Panc1 (cell line): Measurements from ENCODE around the gene NKAIN2. TPM values are rescaled to one million over a fixed set of nuclear protein-coding genes. Genes with fewer than 3 reads are reported as not detected.
"Not testable (repeated sequence)": the region's sequence is repeated elsewhere in the genome, so short reads cannot be mapped to it uniquely, and the experiment has no call there.

Experiments used
- ATAC-seq: fragments of 200-7000 bp; cut with Tn5 transposase; 2 replicates; pipeline ENCODE4 v1.9.1; 2020; ENCODE audit warnings: mild to moderate bottlenecking, moderate library complexity
- BruUV-seq: library from RNA; stranded (reverse); fragments of 400-500 nt; replicated peaks from 2 replicates; lab custom pipeline; 2021; lab: Mats Ljungman, UMichigan
- CTCF ChIA-PET: fragments of 300-600 bp; sonication (Branson Sonifier 250); formaldehyde crosslinking; loops from one replicate; lab custom pipeline; 2022; ENCODE audit warnings: antibody characterized with exemption; lab: Charles Lee
- POLR2A ChIA-PET: fragments of 300-600 bp; sonication (Branson Sonifier 250); formaldehyde crosslinking; loops from one replicate; lab custom pipeline; 2022; ENCODE audit warnings: antibody characterized with exemption; lab: Charles Lee
- DNase-seq: peaks from one replicate; pipeline ENCODE4 v3.0.0-alpha.2; 2010; ENCODE audit warnings: low read depth, low spot score
- H3K27ac ChIP-seq: 2 replicates; pipeline ENCODE4 v1.5.1; 2011; ENCODE audit warnings: mild to moderate bottlenecking, low read length, inconsistent platforms
- H3K27me3 ChIP-seq: fragments of 200-500 bp; sonication (Bioruptor generic); 2 replicates; pipeline ENCODE4 v1.6.0; 2014; ENCODE audit warnings: low read length, inconsistent platforms; ENCODE audit not compliant: control insufficient read depth, insufficient read depth
- H3K36me3 ChIP-seq: fragments of 200-500 bp; sonication (Bioruptor generic); 2 replicates; pipeline ENCODE4 v1.5.1; 2014; ENCODE audit warnings: inconsistent platforms, mild to moderate bottlenecking, low read length, moderate library complexity; ENCODE audit not compliant: control insufficient read depth, insufficient read depth
- H3K4me1 ChIP-seq: 2 replicates; pipeline ENCODE4 v1.5.1; 2011; ENCODE audit warnings: inconsistent platforms, mild to moderate bottlenecking, low read length, moderate library complexity; ENCODE audit not compliant: control insufficient read depth, insufficient read depth
- H3K4me3 ChIP-seq, 2 experiments: 2 replicates each; pipeline ENCODE4 v1.5.1; 2011 to 2012; ENCODE audit warnings: low read depth in 2 of 2, low read length in 2 of 2, mild to moderate bottlenecking in 2 of 2, inconsistent platforms in 1 of 2, moderate library complexity in 1 of 2
- H3K9me3 ChIP-seq: fragments of 200-500 bp; sonication (Bioruptor generic); 2 replicates; pipeline ENCODE4 v1.5.1; 2014; ENCODE audit warnings: low read depth, mild to moderate bottlenecking, inconsistent platforms, low read length, moderate library complexity; ENCODE audit not compliant: control insufficient read depth, insufficient read depth
- POLR2AphosphoS5 ChIP-seq: IDR thresholded peaks from 2 replicates; pipeline ENCODE4 v1.6.1; 2012; ENCODE audit warnings: mild to moderate bottlenecking, low read depth, low read length, moderate library complexity
- SIN3A ChIP-seq: IDR thresholded peaks from 2 replicates; pipeline ENCODE4 v1.6.1; 2012; ENCODE audit warnings: low read depth, mild to moderate bottlenecking, low read length, moderate library complexity, borderline replicate concordance; ENCODE audit not compliant: insufficient read depth
- TCF7L2 ChIP-seq: IDR thresholded peaks from 2 replicates; pipeline ENCODE4 v1.6.1; 2011; ENCODE audit warnings: mild to moderate bottlenecking, low read depth, low read length, inconsistent platforms
- in situ Hi-C: cut with HindIII; loops from 2 replicates; pipeline ENCODE4 v1.10.0; 2016; ENCODE audit warnings: low sequenced_read_pairs, low pct_unique_long_range_greater_than_20kb
- intact Hi-C: fragments of 100-400 bp; cut with micrococcal nuclease; formaldehyde crosslinking; loops from one replicate; pipeline ENCODE4 v1.10.0; 2022; ENCODE audit not compliant: unreplicated experiment
- total RNA-seq: library from RNA; stranded (reverse); gene quantifications from one replicate; pipeline ENCODE4 v1.2.1, GENCODE V29; 2021; ENCODE audit not compliant: unreplicated experiment
- TF ChIP-seq, protein P1 (sequence below), 2 experiments: IDR thresholded peaks; 2 replicates each; pipeline ENCODE4 v1.6.1; 2011 to 2012; ENCODE audit warnings: low read depth in 2 of 2, control low read depth in 1 of 2, low read length in 1 of 2, mild to moderate bottlenecking in 1 of 2, moderate library complexity in 1 of 2; ENCODE audit not compliant: insufficient read depth in 1 of 2
- TF ChIP-seq, protein P2 (sequence below): fragments of 450-650 bp; IDR thresholded peaks from 2 replicates; pipeline ENCODE4 v1.5.1; 2017; ENCODE audit warnings: mild to moderate bottlenecking

The NKAIN2 gene
- total RNA-seq, 1 experiment from 2014 or later, result 2.6 TPM

DNA sequence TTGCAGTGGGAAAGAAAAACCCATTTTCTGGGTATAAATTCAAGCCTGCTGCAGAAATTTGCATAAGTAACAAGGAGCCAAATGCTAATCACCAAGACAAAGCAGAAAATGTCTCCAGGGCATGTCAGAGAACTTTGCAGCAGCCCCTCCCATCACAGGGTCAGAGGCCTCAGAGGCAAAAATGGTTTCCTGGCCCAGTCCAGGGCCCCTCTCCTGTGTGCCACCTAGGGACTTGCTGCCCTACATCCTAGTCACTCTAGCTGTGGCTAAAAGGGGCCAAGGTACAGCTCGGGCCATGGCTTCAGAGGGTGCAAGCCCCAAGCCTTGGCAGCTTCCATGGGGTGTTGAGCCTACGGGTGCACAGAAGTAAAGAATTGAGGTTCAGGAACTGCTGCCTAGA, 497.2 kb downstream of the NKAIN2 start:
- H3K36me3 ChIP-seq, POLR2A ChIA-PET, BruUV-seq, H3K4me1 ChIP-seq, intact Hi-C loops, DNase-seq, ATAC-seq, CTCF ChIA-PET, H3K27ac ChIP-seq, H3K4me3 ChIP-seq, H3K27me3 ChIP-seq, H3K9me3 ChIP-seq, in situ Hi-C loops: not testable (repeated sequence)

DNA sequence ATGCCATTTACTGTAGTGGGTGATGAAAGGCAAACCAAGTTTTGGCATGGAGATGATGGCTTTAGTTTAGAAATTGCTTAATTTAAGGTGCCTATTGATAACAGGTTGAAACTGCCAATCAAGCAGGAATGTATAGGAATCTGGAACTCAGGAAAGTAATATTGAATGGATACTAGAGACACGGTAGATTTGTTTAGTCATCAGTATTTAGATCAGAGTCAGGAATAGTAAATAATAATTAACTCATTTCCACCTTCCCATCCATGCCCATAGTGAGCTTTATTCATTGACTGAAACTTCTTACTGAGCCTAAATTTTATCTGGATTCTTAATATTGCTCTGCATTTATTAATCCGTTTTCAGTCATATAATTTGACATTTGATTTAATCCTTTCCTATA, 500.3 kb downstream of the NKAIN2 start:
- Histone ChIP-seq H3K4me3 (no peak overlapping the region), H3K27me3 (no peaks in the 10 kb centered on the region), H3K27ac (no peak overlapping the region), H3K36me3 (no peaks in the 10 kb centered on the region), H3K4me1 (no peaks in the 10 kb centered on the region), H3K9me3 (peaks cover 6% of the 10 kb centered on the region; the same call in 1 of the 2 replicates)
- DNase-seq (no peak), ATAC-seq (no peak)
- BruUV-seq, result no TSS peak
- in situ Hi-C loops, result no loop called here
- intact Hi-C loops, result no loop called here
- TF ChIP-seq, protein P1, sequence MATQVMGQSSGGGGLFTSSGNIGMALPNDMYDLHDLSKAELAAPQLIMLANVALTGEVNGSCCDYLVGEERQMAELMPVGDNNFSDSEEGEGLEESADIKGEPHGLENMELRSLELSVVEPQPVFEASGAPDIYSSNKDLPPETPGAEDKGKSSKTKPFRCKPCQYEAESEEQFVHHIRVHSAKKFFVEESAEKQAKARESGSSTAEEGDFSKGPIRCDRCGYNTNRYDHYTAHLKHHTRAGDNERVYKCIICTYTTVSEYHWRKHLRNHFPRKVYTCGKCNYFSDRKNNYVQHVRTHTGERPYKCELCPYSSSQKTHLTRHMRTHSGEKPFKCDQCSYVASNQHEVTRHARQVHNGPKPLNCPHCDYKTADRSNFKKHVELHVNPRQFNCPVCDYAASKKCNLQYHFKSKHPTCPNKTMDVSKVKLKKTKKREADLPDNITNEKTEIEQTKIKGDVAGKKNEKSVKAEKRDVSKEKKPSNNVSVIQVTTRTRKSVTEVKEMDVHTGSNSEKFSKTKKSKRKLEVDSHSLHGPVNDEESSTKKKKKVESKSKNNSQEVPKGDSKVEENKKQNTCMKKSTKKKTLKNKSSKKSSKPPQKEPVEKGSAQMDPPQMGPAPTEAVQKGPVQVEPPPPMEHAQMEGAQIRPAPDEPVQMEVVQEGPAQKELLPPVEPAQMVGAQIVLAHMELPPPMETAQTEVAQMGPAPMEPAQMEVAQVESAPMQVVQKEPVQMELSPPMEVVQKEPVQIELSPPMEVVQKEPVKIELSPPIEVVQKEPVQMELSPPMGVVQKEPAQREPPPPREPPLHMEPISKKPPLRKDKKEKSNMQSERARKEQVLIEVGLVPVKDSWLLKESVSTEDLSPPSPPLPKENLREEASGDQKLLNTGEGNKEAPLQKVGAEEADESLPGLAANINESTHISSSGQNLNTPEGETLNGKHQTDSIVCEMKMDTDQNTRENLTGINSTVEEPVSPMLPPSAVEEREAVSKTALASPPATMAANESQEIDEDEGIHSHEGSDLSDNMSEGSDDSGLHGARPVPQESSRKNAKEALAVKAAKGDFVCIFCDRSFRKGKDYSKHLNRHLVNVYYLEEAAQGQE (IDR thresholded peaks at IDR 0.05; ENCODE audit: insufficient read depth in 1 of 2, low read depth in 2 of 2, low read length in 1 of 2), result no peak
- TF ChIP-seq POLR2AphosphoS5, result no peak
- TF ChIP-seq TCF7L2, result no peak
- TF ChIP-seq, protein P2, sequence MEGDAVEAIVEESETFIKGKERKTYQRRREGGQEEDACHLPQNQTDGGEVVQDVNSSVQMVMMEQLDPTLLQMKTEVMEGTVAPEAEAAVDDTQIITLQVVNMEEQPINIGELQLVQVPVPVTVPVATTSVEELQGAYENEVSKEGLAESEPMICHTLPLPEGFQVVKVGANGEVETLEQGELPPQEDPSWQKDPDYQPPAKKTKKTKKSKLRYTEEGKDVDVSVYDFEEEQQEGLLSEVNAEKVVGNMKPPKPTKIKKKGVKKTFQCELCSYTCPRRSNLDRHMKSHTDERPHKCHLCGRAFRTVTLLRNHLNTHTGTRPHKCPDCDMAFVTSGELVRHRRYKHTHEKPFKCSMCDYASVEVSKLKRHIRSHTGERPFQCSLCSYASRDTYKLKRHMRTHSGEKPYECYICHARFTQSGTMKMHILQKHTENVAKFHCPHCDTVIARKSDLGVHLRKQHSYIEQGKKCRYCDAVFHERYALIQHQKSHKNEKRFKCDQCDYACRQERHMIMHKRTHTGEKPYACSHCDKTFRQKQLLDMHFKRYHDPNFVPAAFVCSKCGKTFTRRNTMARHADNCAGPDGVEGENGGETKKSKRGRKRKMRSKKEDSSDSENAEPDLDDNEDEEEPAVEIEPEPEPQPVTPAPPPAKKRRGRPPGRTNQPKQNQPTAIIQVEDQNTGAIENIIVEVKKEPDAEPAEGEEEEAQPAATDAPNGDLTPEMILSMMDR, result no peak
- no peak for TF ChIP-seq SIN3A
- POLR2A ChIA-PET, result no interaction called here
- CTCF ChIA-PET, result no interaction called here

- ATAC-seq (no peak), DNase-seq (no peak)
- no peaks in the 10 kb centered on the region for H3K36me3 ChIP-seq
- no peaks in the 10 kb centered on the region for H3K27me3 ChIP-seq
- no peaks in the 10 kb centered on the region for H3K9me3 ChIP-seq
- intact Hi-C loops (no loop called here), in situ Hi-C loops (no loop called here)
- BruUV-seq, result no TSS peak
- CTCF ChIA-PET, result no interaction called here
- POLR2A ChIA-PET, result no interaction called here
- H3K4me1 ChIP-seq, result no peaks in the 10 kb centered on the region
- TF ChIP-seq POLR2AphosphoS5 (no peak), TCF7L2 (no peak), SIN3A (no peak)
- TF ChIP-seq, protein P1 (IDR thresholded peaks at IDR 0.05; ENCODE audit: insufficient read depth in 1 of 2, low read depth in 2 of 2, low read length in 1 of 2), result no peak
- TF ChIP-seq, protein P2, result no peak
- H3K4me3 ChIP-seq, result no peak overlapping the region
- H3K27ac ChIP-seq, result no peak overlapping the region; the same call in 1 of the 2 replicates
These were observed 506.5 kb downstream of the NKAIN2 start for GRCh38 chr6:124310139-124310538.
